Cardiac septum (tissue), 1 donor: ENCODE measurements around the gene FOXK1. TPM values are rescaled to one million over a fixed set of nuclear protein-coding genes. Genes with fewer than 3 reads are reported as not detected.

Experiments used
- DNase-seq: peaks from one replicate; pipeline ENCODE4 v3.0.0-alpha.2; 2020; ENCODE audit warnings: low spot score
- intact Hi-C: fragments of 100-400 bp; cut with DNase I; formaldehyde crosslinking; loops from one replicate; pipeline ENCODE4 v1.14.0; 2022
- total RNA-seq: library from RNA; stranded (reverse); fragmentation: NEBNext Ultra II Directional; extraction: Animal tissue kit (Norgen Biotek cat#: 25700); gene quantifications from one replicate; pipeline ENCODE4 v1.2.1, GENCODE V29; 2021
- donor health status: DM: no; HTN: no; CAD: no.

Gene FOXK1
- total RNA-seq, 1 donor from 2014 or later = 29.7 TPM

DNA sequence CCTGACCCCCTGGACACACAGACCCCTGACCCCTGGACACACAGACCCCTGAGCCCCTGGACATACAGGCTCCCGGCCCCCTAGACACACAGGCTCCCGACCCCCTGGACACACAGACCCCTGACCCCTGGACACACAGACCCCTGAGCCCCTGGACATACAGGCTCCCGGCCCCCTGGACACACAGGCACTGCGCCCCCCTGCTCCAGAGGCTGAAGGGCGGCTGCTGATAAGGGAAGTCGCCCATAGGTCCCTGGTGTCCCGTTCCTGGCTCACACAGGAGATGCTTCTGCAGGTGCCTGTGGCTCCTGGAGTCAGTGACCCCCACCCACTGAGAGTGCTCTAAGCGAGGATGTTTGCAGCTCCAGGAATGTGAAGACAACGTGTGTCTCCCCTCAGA lies 89.6 kb downstream of the FOXK1 start:
- intact Hi-C loops = loop anchor here (10.0 kb wide), 1 partner anchor 203 kb away; no protein-coding TSS in a partner anchor
- no peak for DNase-seq

DNA sequence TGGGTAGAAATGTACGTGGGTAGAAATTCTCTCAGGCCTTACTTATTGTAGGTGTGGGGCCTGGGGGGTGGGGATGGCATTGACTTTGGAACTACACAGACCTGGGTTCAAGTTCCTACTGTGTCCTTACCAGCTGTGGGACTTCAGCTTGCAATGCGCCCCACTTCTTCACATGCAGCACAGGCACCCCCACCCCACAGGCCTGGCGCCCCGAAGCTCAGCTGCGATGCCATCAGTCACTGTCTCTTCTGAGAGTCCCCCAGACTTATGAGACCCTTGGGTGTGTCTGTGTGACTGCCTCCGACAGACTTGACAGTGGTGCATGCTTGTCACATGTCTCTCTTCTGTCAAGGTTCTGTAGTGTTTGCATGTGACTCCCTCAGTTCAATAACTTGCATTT lies 90.2 kb downstream of the FOXK1 start:
- DNase-seq = no peak
- intact Hi-C loops = loop anchor here (10.0 kb wide), 1 partner anchor 202 kb away; no protein-coding TSS in a partner anchor

DNA sequence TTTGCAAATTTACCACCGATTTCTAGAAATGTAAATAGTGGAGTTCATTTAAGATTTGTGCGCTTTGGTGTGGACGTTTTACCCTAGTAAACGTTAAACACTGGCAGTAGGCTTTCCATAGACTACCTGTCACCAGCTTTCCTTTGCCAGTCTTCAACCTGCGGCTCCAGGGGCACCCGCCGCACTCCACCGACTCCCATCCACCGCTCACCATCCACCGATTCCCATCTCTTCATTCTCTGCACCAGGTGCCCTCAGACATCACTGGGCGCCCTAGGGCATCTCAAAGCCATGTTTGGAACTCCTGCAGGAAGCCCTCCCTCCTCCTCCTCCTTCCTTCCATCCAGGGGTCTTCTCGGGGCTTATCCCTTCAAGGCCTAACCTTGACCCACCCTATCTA lies 91.9 kb downstream of the FOXK1 start:
- intact Hi-C loops = loop anchor here (10.0 kb wide), 1 partner anchor 201 kb away; no protein-coding TSS in a partner anchor
- DNase-seq = no peak

DNA sequence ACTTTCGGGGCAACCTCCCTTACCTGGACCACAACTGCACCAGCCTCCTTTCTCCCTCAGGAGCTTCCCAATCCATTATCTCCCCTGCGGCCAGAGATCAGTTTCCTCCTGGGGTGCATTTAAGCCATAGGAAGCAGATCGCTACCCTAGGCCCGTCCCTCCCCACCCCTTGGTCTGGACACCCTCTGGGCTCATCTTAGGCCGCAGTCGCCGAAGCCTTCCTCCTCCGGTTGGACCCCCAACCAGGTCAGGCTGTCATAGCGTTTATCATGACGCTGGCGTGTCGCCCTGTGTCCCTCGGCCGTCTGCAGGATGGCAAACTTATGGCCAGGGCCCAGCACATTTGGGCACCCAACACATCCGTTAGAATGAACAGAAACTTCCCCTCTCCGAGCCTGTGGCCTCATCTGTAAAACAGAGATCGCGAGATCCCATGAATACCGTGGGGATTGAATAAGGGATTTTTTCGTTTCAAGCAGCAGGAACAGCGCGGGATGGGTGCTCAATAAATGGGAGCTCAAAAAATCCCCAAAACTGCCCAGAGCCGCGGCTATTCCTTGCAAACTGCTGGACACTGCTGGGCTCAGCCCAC lies 92.7 kb downstream of the FOXK1 start:
- no peak for DNase-seq
- intact Hi-C loops = loop anchor here (10.0 kb wide), 1 partner anchor 200 kb away; no protein-coding TSS in a partner anchor

DNA sequence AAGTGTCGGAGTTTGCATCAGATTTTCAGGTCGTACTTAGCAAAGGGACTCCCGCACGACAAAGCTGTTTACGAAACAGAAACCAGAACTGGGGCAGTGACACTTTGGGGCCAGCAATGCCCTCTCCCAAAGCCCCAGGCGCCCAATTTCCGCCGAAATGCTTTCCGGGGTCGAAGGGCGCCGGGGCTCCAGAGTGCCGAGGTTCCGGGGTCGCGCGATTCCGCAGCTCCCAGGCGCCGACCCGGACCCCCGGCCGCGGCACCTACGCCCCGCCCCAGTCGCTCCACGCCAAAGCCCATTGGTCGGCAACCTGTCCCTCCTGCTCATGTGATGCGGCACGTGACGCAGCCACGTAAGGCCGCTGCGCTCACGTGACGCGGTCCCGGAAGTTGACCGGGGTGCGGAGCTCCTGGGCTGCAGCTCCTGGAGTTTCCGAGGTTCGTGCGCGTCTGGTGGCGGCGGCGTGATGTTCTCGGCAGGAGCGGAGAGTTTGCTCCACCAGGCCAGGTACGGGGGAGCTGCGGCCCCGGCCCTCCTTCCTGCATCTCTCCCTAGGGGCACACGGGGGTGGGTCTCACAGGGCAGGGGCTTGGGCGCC lies 93.3 kb downstream of the FOXK1 start, which contains the start of gene AP5Z1:
Gene AP5Z1 (plus strand): TSS at position 374 of the 598 bp plus-strand sequence. CDS start 93 bp downstream, at position 467.
- intact Hi-C loops = loop anchor here (10.0 kb wide), 1 partner anchor 199 kb away; no protein-coding TSS in a partner anchor

DNA sequence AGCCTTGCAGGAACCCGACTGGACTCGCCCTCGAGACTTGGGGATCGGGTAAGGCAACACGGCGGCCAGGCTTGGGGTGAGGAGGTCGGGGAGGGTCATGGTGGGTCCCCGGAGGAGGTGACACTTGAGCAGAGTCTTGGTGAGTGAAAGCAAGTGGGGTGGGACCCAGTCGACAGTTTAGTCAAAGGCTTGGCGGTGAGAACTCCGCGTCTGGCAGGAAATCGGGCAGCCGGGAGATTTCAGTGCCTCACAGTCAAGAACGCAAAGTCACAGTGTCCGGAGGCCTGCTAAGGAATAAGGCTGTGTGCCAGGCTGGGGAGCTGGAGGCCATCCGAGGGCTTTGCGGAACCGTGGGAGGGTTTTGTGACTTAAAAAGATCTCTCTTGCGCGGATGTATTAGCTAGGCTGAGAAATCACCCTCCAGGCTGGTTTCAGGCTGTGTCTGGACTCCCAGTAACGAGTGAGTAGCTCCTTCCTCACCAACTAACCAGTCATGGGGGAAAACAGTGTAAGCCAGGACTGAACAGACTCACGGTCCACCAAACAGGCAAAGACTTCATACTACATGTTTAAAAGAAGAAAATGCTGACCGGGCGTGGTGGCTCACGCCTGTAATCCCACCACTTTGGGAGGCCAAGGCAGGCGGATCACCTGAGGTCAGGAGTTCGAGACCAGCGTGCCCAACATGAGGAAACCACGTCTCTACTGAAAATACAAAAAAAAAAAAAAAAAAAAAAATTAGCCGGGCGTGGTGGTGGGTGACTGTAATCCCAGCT lies 93.9 kb downstream of the FOXK1 start:
- intact Hi-C loops = loop anchor here (10.0 kb wide), 1 partner anchor 199 kb away; no protein-coding TSS in a partner anchor
- DNase-seq = no peak

More for the DNA sequence above, 93.3 kb downstream of the FOXK1 start, which contains the start of gene AP5Z1:
- peak; percentile 98 for DNase-seq

DNA sequence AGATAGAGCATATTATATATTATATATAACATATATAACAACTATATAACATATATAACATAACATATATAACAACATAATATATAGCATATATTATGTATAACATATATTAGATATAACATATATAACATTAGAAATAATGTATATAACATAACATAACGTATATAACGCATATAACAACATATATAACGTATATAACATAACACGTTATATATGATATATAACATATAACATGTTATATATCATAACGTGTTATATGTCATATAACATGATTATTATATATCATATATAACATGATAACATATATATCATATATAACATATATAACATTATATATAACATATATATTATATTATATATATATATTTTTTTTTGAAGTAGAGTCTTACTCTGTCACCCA lies 97.0 kb downstream of the FOXK1 start:
- no peak for DNase-seq
- intact Hi-C loops = loop anchor here (10.0 kb wide), 1 partner anchor 196 kb away; no protein-coding TSS in a partner anchor

DNA sequence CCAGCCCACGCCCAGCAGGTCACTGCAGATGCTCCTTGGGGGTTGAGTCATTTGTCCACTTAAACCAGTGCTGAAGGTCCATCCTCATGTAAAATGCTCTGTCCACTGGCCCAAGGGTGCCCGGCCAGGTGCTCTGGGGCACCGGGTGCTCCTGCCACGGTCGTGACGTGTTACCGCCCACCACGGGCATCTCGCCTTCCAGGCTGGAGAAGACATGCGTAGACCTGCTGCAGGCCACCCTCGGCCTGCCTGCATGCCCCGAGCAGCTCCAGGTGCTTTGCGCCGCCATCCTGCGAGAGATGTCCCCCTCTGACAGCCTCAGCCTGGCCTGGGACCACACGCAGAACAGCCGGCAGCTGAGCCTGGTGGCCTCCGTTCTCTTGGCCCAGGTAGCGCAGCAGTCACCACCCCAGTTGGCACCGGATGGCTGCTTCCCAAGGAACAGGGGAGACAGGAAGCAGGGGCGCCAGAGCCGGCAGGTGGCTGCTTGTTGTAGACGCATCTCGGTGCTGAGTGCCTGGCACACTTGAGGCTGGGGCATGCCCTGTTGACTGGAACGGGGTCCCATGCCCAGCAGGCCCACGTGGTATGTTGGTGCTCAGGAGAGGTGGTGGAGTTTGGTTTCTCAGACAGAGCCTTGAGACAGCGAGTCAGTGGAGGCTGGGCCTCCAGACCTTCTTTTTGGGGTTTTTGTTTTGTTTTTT lies 99.4 kb downstream of the FOXK1 start:
- no peak for DNase-seq
- intact Hi-C loops = no loop called here

DNA sequence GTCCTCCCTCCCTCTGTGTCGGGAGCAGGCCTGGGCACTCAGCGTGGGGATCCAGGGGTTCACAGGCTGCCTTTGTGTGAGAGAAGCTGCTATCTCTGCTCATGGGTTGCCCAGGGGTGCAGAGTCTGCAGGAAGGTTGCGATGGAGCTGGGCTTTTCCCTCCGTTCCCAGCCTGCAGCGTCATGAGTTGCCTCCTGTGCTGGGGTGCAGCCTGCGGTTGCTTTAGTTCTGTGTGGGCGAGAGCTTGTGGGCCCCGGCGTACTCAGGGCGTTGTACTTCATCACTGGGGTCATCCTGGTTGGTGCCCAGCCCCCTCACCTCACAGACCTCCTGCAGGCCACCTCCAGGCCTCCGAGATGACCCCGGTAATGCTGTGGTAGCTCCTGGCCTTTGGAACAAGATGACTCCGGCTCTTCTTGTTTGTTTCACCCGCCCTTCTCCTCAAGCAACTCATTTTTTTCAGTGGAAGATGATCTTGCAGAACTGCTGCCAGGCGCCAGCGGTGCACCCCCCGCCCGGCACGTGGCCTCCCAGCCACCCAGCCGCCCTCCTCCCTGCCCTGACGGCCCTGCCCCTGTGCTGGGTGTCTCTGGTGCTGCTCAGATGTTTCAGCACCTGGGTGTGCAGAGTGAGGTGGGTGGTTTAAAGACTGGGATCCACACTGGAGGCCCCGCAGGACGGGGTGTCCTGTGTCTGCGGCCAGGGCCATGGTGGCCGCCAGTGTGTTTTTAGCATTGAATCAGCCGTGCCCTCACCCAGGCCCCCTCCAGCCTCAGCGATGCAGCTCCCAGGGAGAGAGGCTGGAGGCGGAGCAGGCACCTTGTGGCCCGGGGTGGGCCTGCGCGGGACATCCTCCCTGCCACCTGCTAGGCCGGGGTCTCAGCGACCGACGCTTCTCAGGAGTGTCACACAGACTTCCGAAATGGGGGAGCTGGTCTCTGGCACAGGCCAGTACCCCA lies 100.5 kb downstream of the FOXK1 start:
- no peak for DNase-seq
- intact Hi-C loops = no loop called here

DNA sequence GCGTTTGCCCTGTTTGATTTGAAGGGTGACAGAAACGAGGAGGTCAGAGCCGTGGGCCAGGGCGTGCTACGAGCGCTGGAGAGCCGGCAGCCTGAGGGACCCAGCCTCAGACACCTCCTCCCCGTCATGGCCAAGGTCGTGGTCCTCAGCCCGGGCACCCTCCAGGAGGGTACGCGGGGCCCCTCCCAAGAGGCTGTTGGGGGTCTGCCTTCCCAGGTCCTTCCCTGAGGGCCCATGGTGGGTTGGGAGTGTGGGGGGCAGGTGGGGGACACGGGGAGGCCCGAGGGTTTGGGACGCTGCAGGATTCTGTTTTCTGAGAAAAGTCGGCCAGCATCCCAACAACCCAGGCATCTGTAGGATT lies 101.2 kb downstream of the FOXK1 start:
- intact Hi-C loops = no loop called here
- no peak for DNase-seq

DNA sequence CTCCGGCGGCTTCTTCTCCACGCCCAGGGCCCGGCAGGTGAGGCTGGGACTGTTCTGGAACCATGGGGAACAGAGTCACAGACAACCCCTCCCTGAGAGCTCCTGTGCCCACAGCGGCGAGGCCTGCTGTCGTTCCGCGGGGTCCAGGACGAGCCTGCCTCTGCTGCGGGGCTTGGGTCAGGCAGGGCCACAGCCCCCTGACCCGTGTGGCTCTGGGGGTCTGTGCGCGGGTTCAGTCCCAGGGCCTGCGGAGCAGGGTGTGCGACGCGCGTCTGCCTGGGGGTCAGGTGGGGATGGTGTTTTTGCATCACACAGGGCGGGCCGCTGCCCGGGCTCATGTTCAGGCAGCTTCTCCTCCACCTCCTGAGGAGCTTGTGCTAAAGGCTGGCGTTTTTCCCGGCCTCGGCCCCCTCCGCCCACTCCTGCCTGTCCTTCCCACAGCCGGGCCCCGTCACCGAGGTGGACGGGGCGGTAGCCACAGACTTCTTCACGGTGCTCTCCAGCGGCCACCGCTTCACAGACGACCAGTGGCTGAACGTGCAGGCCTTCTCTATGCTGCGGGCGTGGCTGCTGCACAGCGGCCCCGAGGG lies 101.8 kb downstream of the FOXK1 start:
- DNase-seq = no peak
- intact Hi-C loops = no loop called here

DNA sequence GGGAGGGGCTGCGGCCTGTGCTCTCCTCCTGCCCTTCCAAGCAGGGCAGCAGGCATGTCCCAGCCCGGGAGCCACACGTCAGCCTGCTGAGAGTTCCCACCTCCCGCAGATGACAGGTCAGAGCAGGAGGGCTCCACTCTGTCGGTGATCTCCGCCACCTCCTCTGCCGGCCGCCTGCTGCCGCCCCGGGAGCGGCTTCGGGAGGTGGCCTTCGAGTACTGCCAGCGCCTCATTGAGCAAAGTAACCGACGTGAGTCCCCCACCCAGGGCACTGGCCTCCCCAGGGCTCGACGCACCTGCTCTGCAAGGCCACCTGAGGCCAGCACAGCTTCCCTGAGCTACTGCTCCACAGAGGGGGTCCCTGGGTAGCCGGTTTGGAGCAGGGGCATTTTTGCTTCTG lies 102.7 kb downstream of the FOXK1 start:
- no peak for DNase-seq
- intact Hi-C loops = no loop called here

DNA sequence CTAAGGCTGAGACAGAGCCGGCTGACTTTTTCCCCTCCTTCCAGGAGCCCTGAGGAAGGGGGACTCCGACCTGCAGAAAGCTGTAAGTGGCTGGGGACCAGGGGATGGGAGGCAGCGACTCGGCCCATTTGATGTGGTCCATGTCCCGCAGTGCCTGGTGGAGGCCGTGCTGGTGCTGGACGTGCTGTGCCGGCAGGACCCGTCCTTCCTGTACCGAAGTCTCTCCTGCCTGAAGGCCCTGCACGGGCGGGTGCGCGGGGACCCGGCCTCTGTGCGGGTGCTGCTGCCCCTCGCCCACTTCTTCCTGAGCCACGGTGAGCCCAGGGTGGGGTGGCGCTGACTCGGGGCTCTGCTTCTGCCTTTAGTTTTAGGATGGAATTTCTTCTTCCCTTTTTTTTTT lies 103.3 kb downstream of the FOXK1 start:
- no peak for DNase-seq
- intact Hi-C loops = no loop called here

DNA sequence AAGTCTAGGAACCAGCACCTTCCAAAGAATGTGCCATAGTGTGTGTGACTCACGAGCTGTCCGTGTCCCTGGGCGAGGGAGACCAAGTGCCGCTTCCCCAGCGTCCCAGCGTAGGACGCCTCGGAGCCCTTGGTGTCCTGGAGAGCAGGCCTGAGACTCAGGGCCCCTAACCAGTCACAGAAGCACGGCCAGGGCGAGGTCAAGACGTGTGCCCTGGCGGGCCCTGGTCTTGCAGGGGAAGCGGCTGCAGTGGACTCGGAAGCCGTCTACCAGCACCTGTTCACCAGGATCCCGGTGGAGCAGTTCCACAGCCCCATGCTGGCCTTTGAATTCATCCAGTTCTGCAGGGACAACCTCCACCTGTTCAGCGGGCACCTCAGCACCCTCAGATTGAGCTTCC lies 103.9 kb downstream of the FOXK1 start:
- intact Hi-C loops = no loop called here
- DNase-seq = no peak

DNA sequence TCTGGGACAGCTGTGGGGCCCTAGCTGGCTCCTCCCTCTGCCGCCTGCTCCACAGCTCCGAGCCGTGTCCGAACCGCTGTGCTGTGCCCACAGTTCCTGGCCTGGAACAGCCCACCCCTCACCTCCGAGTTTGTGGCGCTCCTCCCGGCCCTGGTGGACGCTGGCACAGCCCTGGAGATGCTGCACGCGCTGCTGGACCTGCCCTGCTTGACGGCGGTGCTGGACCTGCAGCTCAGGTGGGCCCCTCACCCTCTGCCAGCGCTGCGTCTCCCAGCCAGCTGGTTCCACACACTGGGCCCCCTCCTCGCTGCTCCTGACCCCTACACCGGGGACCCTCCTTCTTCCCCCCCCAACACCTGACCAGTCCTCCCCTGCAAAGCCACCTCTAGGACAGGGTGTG lies 105.4 kb downstream of the FOXK1 start:
- no peak for DNase-seq
- intact Hi-C loops = no loop called here

DNA sequence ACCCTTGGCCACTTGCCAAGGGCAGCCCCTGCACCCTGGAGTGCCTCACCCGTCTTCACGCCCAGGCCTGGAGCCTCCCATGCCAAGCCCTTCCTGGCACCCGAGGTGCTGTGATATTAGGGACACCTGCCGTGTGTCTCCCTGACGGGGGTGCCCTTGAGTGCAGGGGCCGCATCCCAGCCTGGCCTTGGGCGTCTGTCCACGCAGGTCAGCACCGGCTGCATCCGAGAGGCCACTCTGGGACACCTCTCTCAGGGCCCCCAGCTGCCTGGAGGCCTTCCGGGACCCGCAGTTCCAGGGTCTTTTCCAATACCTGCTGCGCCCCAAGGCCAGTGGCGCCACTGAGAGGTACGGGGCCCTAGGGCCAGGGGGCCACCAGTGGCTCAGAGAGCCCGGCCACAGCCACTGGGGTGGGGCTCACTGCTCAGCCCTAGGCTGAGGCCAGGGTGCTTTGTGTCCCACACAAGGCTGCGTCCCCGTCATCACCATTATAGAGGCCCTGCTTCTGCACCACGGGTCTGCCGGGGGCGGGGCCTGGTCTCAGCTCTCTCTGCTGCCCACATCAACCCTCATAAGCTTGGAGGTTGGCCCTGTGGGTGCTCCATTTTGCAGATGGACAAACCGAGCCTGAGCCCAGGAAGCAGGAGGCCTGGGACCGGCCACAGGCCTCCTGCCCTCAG lies 106.0 kb downstream of the FOXK1 start:
- intact Hi-C loops = no loop called here
- no peak for DNase-seq

DNA sequence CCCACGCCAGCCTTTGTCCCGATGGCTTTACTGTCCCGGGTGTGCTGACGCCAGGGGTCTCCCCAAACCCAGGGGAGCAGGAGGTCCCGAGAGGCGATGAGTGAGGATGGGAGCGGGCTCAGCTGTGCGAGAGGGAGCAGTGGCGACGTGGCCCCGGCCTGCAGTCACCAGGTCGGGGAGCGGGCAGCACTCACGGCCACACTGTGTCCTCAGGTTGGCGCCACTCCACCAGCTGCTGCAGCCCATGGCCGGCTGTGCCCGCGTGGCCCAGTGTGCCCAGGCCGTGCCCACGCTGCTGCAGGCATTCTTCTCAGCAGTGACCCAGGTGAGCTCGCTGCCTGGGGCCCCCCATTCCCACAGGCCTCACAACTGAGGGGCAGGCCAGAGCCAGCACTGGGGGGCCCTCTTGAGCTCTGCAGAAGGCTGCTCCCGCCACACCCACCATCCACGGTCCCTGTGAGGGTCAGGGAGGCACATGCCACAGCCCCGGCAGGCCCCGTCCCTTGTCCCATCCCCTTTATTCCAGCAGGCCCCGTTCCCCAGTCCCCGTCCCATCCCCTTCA lies 106.6 kb downstream of the FOXK1 start:
- intact Hi-C loops = no loop called here
- DNase-seq = no peak
